Heart left ventricle (tissue), 16 donors: ENCODE measurements around the gene F7. TPM values are rescaled to one million over a fixed set of nuclear protein-coding genes. Genes with fewer than 3 reads are reported as not detected.

ENCODE experiments used
- ATAC-seq, 4 donors: fragments of 200-7000 bp; cut with Tn5 transposase; one replicate each; pipeline ENCODE4 v1.9.1; 2020 to 2022; ENCODE audit warnings: moderate library complexity in 4 of 4, mild to moderate bottlenecking in 3 of 4, moderate number of reproducible peaks in 1 of 4
- DNase-seq, 5 donors: peaks; one replicate each; pipeline ENCODE4 v3.0.0-alpha.2; 2020
- H3K27ac ChIP-seq, 12 donors: fragments of 200-600 bp; sonication (generic) in 4 of 12; one replicate each; pipeline versions ENCODE4 v1.5.0 to v1.8.0; 2016 to 2022; ENCODE audit warnings: mild to moderate bottlenecking in 2 of 12
- H3K27me3 ChIP-seq, 9 donors: fragments of 200-600 bp; sonication (generic) in 2 of 9; one replicate each; pipeline versions ENCODE4 v1.5.1 to v1.8.0; 2016 to 2022; ENCODE audit warnings: mild to moderate bottlenecking in 3 of 9
- H3K36me3 ChIP-seq, 9 donors: fragments of 200-600 bp; sonication (generic) in 2 of 9; one replicate each; pipeline versions ENCODE4 v1.5.0 to v1.8.0; 2018 to 2022; ENCODE audit warnings: mild to moderate bottlenecking in 2 of 9
- H3K4me1 ChIP-seq, 12 donors: fragments of 200-600 bp; sonication (generic) in 4 of 12; one replicate each; pipeline versions ENCODE4 v1.5.0 to v1.8.0; 2016 to 2022; ENCODE audit warnings: mild to moderate bottlenecking in 3 of 12
- H3K4me3 ChIP-seq, 12 donors: fragments of 200-600 bp; sonication (generic) in 4 of 12; one replicate each; pipeline versions ENCODE4 v1.5.0 to v1.8.0; 2017 to 2022; ENCODE audit warnings: mild to moderate bottlenecking in 9 of 12, moderate library complexity in 4 of 12
- H3K9me3 ChIP-seq, 12 donors: fragments of 200-600 bp; sonication (generic) in 4 of 12; one replicate each; pipeline versions ENCODE4 v1.5.0 to v1.8.0; 2016 to 2022; ENCODE audit warnings: mild to moderate bottlenecking in 1 of 12
- POLR2A ChIP-seq, 2 donors: fragments of 450-650 bp; IDR thresholded peaks; one replicate each; pipeline ENCODE4 v1.6.1; 2017; ENCODE audit warnings: antibody characterized with exemption in 2 of 2, mild to moderate bottlenecking in 2 of 2, moderate library complexity in 2 of 2
- WGBS, 4 donors: extraction: QIAGEN DNeasy Blood & Tissue Kit in 2 of 4; methylation state at CpG; one replicate each; pipeline versions ENCODE4 v1.1.5 to v1.1.7; 2013 to 2018; 5-methylcytosine and 5-hydroxymethylcytosine counted together
- intact Hi-C, 10 donors: fragments of 100-400 bp; cut with DNase I; formaldehyde crosslinking; loops; one replicate each; pipeline versions ENCODE4 v1.11.1 to v1.14.2; 2022
- polyA plus RNA-seq, 2 donors: library from polyadenylated mRNA; stranded (reverse); fragments of 200-250 nt; gene quantifications; one replicate each; pipeline ENCODE4 v1.2.3, GENCODE V29; 2013
- total RNA-seq, 9 donors: library from RNA; depleted of rRNA in 2 of 9; stranded (reverse); fragments of >200 nt in 2 of 9; fragmentation: NEBNext Ultra II Directional in 3 of 9; extraction: Animal tissue kit (Norgen Biotek cat#: 25700) in 3 of 9; gene quantifications; one replicate each; pipeline versions ENCODE4 v1.1.0 to v1.2.4, GENCODE V29; 2016 to 2023
- TF ChIP-seq, protein P1 (sequence below), 12 donors: fragments of 200-600 bp; sonication (generic) in 4 of 12; IDR thresholded peaks; one replicate each; pipeline versions ENCODE4 v1.5.0 to v1.8.0; 2018 to 2022; ENCODE audit warnings: antibody characterized with exemption in 12 of 12, mild to moderate bottlenecking in 5 of 12
- donor health status: ischemic (EF 13 %, LVEDD 7.1; RV severe dilation, severe dysfunction).
- donor health status: healthy with polysubstance abuse.
- donor health status: DM: no; HTN: yes; CAD: no.
- donor health status: DM: no; HTN: no; CAD: no.
- donor health status: ischemic (EF 25% LVEDD 6.9; RV normal size, moderate dysfunction).
- donor health status: ischemic (EF 25% LVEDD 5.7; RV mildly dilated, moderate dysfunction).
- donor health status: healthy.
- donor health status: DM: yes; HTN: yes; CAD: no.
- donor health status: ischemic (EF 35%, LVEDD 5.7; RV mildly dilated, moderate dysfunction).
- donor health status: nonischemic (EF 11% LVEDD 7.7; RV severe dilation, severe dysfunction).
- donor health status: DM: yes; HTN: yes; CAD: no.
- donor health status: PGD.
- donor health status: ischemic (EF 29% LVEDD 5.4; RV normal size, mild dysfunction).
- donor health status: nonischemic (EF 23%, LVEDD 6.1; RV moderate dilation, normal function).

F7 gene
- total and polyA plus RNA-seq, 11 donors: 0.01 to 0.41 (median 0.13) TPM; not detected in 7

DNA sequence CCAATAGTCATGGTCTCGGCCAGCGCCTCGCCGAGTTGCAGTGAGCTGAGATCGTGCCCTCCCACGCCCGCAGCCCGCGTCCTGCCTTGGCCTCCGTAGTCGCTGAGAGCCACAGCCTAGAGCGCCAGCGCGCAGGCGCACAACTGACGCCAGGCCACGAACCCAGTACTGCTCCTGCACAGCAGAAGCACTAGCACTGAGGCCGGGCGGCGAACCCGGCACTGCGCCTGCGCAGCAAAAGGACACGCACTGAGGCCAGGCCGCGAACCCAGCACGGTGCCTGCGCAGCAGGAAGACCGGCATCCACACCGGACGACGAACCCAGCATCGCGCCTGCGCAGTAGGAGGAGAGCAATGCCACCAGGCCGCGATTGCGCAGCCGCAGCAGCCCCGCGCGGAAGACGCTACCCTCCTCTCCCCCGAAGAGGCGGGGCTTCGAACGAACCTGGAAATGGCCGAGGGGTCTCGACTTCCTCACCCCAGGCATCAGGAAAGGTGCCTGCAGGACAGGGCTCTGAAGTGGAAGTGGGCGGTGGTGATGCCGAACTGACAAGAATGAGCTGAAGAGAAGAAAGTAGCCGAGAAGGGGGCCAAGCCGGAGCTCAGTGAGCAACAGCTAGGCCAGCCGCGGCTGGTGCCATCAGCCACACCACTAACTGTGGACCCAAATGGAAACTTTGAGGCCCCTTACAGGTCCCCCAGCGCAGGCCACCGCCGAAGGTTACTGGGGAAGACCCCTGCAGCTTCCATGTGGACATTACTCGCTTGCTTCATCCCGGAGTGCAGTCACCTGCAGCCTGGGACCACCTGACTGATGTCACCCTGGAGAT is 24.5 kb downstream of the F7 start:
- H3K27me3 ChIP-seq: peaks cover 0 to 10% (median 0%) of the 10 kb centered on the region in 9 donors
- intact Hi-C loops: no loop called here
- peaks cover 0 to 10% (median 0%) of the 10 kb centered on the region in 12 donors for H3K4me1 ChIP-seq
- peak overlapping the region in 1 of 12 donors; percentile 2 for H3K27ac ChIP-seq
- TF ChIP-seq POLR2A (IDR thresholded peaks at IDR 0.05): no peak
- TF ChIP-seq, protein P1, sequence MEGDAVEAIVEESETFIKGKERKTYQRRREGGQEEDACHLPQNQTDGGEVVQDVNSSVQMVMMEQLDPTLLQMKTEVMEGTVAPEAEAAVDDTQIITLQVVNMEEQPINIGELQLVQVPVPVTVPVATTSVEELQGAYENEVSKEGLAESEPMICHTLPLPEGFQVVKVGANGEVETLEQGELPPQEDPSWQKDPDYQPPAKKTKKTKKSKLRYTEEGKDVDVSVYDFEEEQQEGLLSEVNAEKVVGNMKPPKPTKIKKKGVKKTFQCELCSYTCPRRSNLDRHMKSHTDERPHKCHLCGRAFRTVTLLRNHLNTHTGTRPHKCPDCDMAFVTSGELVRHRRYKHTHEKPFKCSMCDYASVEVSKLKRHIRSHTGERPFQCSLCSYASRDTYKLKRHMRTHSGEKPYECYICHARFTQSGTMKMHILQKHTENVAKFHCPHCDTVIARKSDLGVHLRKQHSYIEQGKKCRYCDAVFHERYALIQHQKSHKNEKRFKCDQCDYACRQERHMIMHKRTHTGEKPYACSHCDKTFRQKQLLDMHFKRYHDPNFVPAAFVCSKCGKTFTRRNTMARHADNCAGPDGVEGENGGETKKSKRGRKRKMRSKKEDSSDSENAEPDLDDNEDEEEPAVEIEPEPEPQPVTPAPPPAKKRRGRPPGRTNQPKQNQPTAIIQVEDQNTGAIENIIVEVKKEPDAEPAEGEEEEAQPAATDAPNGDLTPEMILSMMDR (IDR thresholded peaks at IDR 0.05): no peak
- peak overlapping the region in 10 of 12 donors; percentile 2 to 55 (median 44) for H3K4me3 ChIP-seq
- H3K36me3 ChIP-seq: no peaks in the 10 kb centered on the region
- no peaks in the 10 kb centered on the region for H3K9me3 ChIP-seq
- ATAC-seq (peak in 3 of 4 donors; percentile 36 to 93 (median 75)), DNase-seq (peak in 4 of 5 donors; percentile 14 to 84 (median 68))
- WGBS, 4 donors: 36 to 50% (median 43%) methylated on average over 58 to 60 of the region's 60 CpGs

DNA sequence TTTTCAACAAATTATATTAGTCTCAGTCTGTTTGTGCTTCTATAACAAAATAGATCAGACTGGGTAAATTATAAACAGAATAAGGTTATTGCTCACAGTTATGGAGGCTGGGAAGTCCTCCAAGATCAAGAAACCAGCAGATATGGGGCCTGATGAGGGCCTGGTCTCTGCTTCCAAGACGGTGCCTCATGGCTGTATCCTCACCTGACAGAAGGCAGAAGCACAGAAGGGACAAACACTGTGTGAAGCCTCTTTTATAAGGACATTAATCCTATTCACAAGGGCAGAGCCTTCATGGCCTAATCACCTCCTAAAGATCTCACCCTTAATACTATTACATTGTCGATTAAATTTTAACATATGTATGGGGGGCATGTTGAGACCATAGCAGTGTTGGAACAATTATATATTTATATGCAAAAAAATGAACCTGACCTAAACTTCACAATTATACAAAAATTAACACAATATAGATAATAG is 29.7 kb downstream of the F7 start:
- peaks cover 0 to 3% (median 0%) of the 10 kb centered on the region in 9 donors for H3K36me3 ChIP-seq
- H3K27ac ChIP-seq: no peak overlapping the region
- intact Hi-C loops: no loop called here
- no peaks in the 10 kb centered on the region for H3K9me3 ChIP-seq
- WGBS, 4 donors: 81 to 100% (median 90%) methylated on average over 2 of the region's 2 CpGs
- H3K4me3 ChIP-seq: no peak overlapping the region
- peaks cover 0 to 1% (median 0%) of the 10 kb centered on the region in 12 donors for H3K4me1 ChIP-seq
- peaks cover 0 to 1% (median 0%) of the 10 kb centered on the region in 9 donors for H3K27me3 ChIP-seq
- DNase-seq (no peak), ATAC-seq (no peak)
- TF ChIP-seq, protein P1 (IDR thresholded peaks at IDR 0.05): no peak
- no peak for TF ChIP-seq POLR2A (IDR thresholded peaks at IDR 0.05)

DNA sequence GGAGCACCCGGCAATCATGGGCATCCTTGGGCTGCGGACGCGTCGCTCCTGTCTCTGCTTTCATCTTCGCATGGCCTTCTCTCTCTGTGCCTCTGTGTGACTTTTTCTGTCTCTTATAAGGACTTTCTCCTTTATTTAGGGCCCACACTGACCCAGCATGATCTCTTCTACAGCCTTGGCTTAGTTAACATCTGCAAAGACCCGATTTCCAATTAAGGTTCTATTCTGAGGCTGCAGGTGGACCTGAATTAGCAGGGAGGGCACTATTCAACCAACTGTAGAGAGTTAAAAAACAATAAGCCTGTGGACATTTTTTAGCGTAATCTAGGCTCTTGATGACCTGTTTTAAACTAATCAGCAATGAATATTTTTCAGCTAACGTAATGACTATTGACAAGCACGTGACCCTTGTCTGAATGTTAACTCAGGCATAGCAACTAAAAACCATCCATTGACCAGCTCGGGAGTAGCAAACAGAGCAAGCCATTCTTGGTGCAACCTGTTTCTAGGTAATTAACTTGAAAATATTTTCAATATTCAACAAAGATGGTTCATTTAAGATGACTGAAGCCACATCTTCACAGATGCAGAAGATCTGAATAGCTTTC is 32.2 kb downstream of the F7 start:
- DNase-seq: no peak
- no peak for TF ChIP-seq POLR2A (IDR thresholded peaks at IDR 0.05)
- TF ChIP-seq, protein P1 (IDR thresholded peaks at IDR 0.05): no peak
- H3K4me3 ChIP-seq: no peak overlapping the region
- H3K27me3 ChIP-seq: no peaks in the 10 kb centered on the region
- ATAC-seq: no peak
- intact Hi-C loops: no loop called here
- no peaks in the 10 kb centered on the region for H3K9me3 ChIP-seq
- no peaks in the 10 kb centered on the region for H3K4me1 ChIP-seq
- 86 to 88% (median 87%) methylated on average over 11 of the region's 11 CpGs for WGBS, 4 donors
- H3K36me3 ChIP-seq: peaks cover 0 to 12% (median 0%) of the 10 kb centered on the region in 9 donors
- H3K27ac ChIP-seq: no peak overlapping the region
